Measurements from ENCODE around the gene A4GALT. TPM values are rescaled to one million over a fixed set of nuclear protein-coding genes. Genes with fewer than 3 reads are reported as not detected.

The A4GALT gene
- total RNA-seq, 2 donors from 2014 or later, result 3.1 to 6.9 TPM

DNA sequence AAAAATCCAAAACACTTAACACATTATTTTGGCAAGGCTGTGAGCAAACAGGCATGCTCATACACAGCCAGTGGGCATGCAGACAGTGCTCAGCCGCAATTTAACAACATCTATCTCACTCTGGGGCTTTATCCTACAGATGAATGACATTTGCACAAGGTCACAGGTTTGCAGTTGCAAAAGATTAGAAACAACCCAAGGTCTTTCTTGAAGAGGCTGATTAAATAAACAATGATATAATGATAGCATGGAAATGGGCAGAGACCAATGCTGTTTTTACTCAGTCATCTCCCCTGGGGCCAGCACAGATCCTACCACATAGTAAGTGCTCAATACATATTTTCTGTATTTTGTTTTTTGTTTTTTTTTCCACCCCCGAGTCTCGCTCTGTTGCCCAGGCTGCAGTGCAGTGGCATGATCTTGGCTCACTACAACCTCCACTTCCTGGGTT is 9.4 kb downstream of the A4GALT start:
- intact Hi-C loops (cut with DNase I), result no loop called here
- Histone ChIP-seq H3K4me3 (no peak overlapping the region), H3K9me3 (no peaks in the 10 kb centered on the region), H3K27me3 (no peaks in the 10 kb centered on the region), H3K36me3 (replicated peaks in 1 of 2; ENCODE audit: insufficient read depth in 1 of 2, low read depth in 2 of 2) (no peaks in the 10 kb centered on the region), H3K4me1 (peaks cover 11% of the 10 kb centered on the region), H3K27ac (peak overlapping the region in 2 of 4 donors; percentile 42 to 53)
- DNase-seq, result no peak
- TF ChIP-seq, protein P1, sequence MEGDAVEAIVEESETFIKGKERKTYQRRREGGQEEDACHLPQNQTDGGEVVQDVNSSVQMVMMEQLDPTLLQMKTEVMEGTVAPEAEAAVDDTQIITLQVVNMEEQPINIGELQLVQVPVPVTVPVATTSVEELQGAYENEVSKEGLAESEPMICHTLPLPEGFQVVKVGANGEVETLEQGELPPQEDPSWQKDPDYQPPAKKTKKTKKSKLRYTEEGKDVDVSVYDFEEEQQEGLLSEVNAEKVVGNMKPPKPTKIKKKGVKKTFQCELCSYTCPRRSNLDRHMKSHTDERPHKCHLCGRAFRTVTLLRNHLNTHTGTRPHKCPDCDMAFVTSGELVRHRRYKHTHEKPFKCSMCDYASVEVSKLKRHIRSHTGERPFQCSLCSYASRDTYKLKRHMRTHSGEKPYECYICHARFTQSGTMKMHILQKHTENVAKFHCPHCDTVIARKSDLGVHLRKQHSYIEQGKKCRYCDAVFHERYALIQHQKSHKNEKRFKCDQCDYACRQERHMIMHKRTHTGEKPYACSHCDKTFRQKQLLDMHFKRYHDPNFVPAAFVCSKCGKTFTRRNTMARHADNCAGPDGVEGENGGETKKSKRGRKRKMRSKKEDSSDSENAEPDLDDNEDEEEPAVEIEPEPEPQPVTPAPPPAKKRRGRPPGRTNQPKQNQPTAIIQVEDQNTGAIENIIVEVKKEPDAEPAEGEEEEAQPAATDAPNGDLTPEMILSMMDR (IDR thresholded peaks at IDR 0.05), result no peak
- no peak for TF ChIP-seq POLR2A (IDR thresholded peaks at IDR 0.05)
- WGBS, 2 donors, result 60 to 71% methylated on average over 3 of the region's 3 CpGs
- ATAC-seq, result no peak

DNA sequence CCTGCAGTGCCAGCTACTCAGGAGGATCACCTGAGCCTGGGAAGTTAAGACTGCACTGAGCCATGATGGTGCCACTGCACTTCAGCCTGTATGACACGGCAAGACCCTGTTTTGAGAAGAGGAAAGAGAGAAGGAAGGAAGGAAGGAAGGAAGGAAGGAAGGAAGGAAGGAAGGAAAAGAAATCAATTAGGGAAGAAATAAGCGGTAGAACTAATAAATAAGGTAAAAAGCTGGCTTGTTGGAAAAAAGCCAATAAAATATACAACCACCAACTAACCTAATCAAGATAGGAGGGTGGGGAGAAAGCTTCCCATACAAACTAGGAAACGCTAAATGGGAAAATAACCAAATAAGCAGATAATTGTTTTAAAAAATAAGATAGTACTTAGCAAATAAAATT is 12.3 kb downstream of the A4GALT start:
- WGBS, 2 donors, result 78 to 80% methylated on average over 3 of the region's 3 CpGs
- DNase-seq (no peak), ATAC-seq (no peak)
- H3K27ac ChIP-seq, result no peak overlapping the region
- TF ChIP-seq POLR2A (IDR thresholded peaks at IDR 0.05), result no peak
- TF ChIP-seq, protein P1 (IDR thresholded peaks at IDR 0.05), result no peak
- no peaks in the 10 kb centered on the region for H3K27me3 ChIP-seq
- H3K9me3 ChIP-seq, result no peaks in the 10 kb centered on the region
- no peak overlapping the region for H3K4me3 ChIP-seq
- H3K36me3 ChIP-seq (replicated peaks in 1 of 2; ENCODE audit: insufficient read depth in 1 of 2, low read depth in 2 of 2), result no peaks in the 10 kb centered on the region
- H3K4me1 ChIP-seq, result peaks cover 11% of the 10 kb centered on the region
- intact Hi-C loops (cut with DNase I), result no loop called here

- H3K36me3 ChIP-seq (replicated peaks in 1 of 2; ENCODE audit: insufficient read depth in 1 of 2, low read depth in 2 of 2), result no peaks in the 10 kb centered on the region
- TF ChIP-seq, protein P1 (IDR thresholded peaks at IDR 0.05), result no peak
- TF ChIP-seq POLR2A (IDR thresholded peaks at IDR 0.05), result no peak
- ATAC-seq, result no peak
- H3K4me3 ChIP-seq, result no peak overlapping the region
- no peaks in the 10 kb centered on the region for H3K9me3 ChIP-seq
- 58 to 88% methylated on average over 2 of the region's 2 CpGs for WGBS, 2 donors
- no peaks in the 10 kb centered on the region for H3K27me3 ChIP-seq
- H3K4me1 ChIP-seq, result peaks cover 11% of the 10 kb centered on the region
- DNase-seq, result no peak
- intact Hi-C loops (cut with DNase I), result no loop called here
- no peak overlapping the region for H3K27ac ChIP-seq
These were observed 13.2 kb downstream of the A4GALT start for GRCh38 chr22:42707496-42707895.

DNA sequence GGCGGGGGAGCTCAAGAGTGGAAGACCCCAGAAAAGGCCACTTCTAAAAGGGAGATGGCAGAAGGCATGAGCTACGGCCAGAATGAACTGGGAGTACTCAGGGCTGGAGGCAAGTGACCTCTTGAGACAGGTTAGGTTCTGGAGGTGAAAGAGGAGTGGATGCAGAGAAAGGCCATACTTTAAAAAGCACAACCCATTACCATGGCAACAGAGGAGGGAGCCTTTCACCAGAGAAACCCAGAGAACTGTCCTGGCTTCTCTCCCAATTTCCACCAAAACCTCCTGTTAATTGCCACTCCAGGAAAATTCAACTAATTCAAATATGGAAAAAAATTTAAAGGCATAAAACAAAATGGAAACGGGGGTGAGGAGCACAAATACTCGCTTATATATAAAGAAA is 15.8 kb downstream of the A4GALT start:
- H3K4me1 ChIP-seq, result no peaks in the 10 kb centered on the region
- TF ChIP-seq, protein P1 (IDR thresholded peaks at IDR 0.05), result no peak
- TF ChIP-seq POLR2A (IDR thresholded peaks at IDR 0.05), result no peak
- no peak for DNase-seq
- no peak overlapping the region for H3K4me3 ChIP-seq
- intact Hi-C loops (cut with DNase I), result no loop called here
- H3K27me3 ChIP-seq, result no peaks in the 10 kb centered on the region
- no peaks in the 10 kb centered on the region for H3K9me3 ChIP-seq
- 79 to 83% methylated on average over 4 of the region's 4 CpGs for WGBS, 2 donors
- no peaks in the 10 kb centered on the region for H3K36me3 ChIP-seq (replicated peaks in 1 of 2; ENCODE audit: insufficient read depth in 1 of 2, low read depth in 2 of 2)
- no peak overlapping the region for H3K27ac ChIP-seq
- no peak for ATAC-seq

DNA sequence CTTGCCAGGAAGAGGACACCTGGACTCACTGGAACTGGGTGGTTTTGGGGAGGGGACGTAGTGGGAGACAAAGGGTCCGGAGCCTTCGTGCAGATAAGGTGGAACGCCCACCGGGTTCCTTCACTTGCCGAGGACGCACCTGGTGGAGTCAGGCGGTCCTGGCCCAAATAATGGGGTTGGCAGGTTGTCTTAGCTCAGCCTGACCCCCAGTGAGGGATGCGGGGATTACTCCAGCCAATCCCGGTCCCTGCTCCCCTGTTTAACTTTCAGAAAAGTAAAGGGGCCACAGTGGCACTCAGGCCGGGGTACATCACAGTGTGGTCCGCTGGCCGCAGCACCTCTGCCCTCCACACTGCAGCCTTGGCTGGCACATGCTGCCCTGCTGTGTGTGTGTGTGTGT is 18.0 kb downstream of the A4GALT start:
- Histone ChIP-seq H3K27me3 (no peaks in the 10 kb centered on the region), H3K27ac (no peak overlapping the region), H3K4me1 (peaks cover 8% of the 10 kb centered on the region), H3K9me3 (no peaks in the 10 kb centered on the region), H3K4me3 (no peak overlapping the region), H3K36me3 (replicated peaks in 1 of 2; ENCODE audit: insufficient read depth in 1 of 2, low read depth in 2 of 2) (no peaks in the 10 kb centered on the region)
- 87 to 98% methylated on average over 8 to 13 of the region's 13 CpGs for WGBS, 2 donors
- ATAC-seq (no peak), DNase-seq (no peak)
- TF ChIP-seq, protein P1 (IDR thresholded peaks at IDR 0.05), result no peak
- TF ChIP-seq POLR2A (IDR thresholded peaks at IDR 0.05), result no peak
- intact Hi-C loops (cut with DNase I), result no loop called here
